SK-N-MC (cell line): ENCODE data around the gene GOLGA6L7.

Experiments
- EZH2 ChIP-seq: fragments of 200-600 bp; sonication (generic); IDR thresholded peaks from one replicate; pipeline ENCODE4 v1.6.1; 2017; ENCODE audit warnings: antibody characterized with exemption
- FOXP2 ChIP-seq: optimal IDR thresholded peaks from 2 replicates; pipeline ENCODE3; 2011; ENCODE audit warnings: mild to moderate bottlenecking, moderate library complexity; ENCODE audit not compliant: insufficient read depth; ENCODE audit errors: extremely low read length, control extremely low read depth
- POLR2AphosphoS5 ChIP-seq: IDR thresholded peaks from 2 replicates; pipeline ENCODE4 v1.6.1; 2012; ENCODE audit warnings: mild to moderate bottlenecking, low read depth, low read length, borderline replicate concordance

DNA sequence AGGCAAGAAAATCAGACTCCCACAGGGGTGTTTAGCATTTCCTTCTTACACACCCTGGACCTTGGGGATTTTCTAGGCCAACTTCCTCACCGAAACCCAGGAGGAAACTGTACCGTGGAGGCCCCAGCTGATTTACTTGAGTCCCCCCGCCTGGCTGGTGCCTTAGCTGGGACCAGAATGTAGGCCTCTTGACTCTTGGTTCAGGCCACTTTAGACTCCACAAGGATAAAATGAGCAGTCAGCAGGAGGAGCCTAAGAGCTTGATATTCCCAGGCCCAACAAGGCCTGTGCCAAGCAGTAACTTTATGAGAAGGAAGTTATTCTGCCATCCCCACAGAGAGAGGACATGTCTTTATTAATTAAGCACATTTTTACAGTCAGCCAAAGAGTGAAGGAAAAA, 32.7 kb upstream of the GOLGA6L7 start:
- TF ChIP-seq EZH2: no peak
- TF ChIP-seq POLR2AphosphoS5: no peak
- TF ChIP-seq FOXP2: no peak
